Activated CD4-positive, alpha-beta T cell treated with anti-CD3 and anti-CD28 coated beads, Interleukin-2, amount 10 ng/mL, durations not matched to agents 7 days and 5 days (primary cell): Measurements from ENCODE around the gene SORCS3. TPM values are rescaled to one million over a fixed set of nuclear protein-coding genes. Genes with fewer than 3 reads are reported as not detected.
A peak's percentile ranks its signal among the peaks of the same experiment; 100 is the strongest.

Source experiments
- CTCF ChIA-PET: fragments of 350-600 bp; sonication (Branson Sonifier 250); formaldehyde crosslinking; loops from one replicate; lab custom pipeline; 2021; ENCODE audit warnings: antibody characterized with exemption; lab: Charles Lee
- POLR2A ChIA-PET: fragments of 350-600 bp; sonication (Branson Sonifier 250); formaldehyde crosslinking; loops from one replicate; lab custom pipeline; 2021; ENCODE audit warnings: antibody characterized with exemption; lab: Charles Lee
- DNase-seq: peaks from one replicate; pipeline ENCODE4 v3.0.0-alpha.2; 2020
- H3K27ac Mint-ChIP-seq: one replicate; pipeline ENCODE4 v1.8.0; 2021; ENCODE audit warnings: mild to moderate bottlenecking, moderate library complexity, mixed read lengths
- H3K27me3 Mint-ChIP-seq: one replicate; pipeline ENCODE4 v1.8.0; 2021; ENCODE audit warnings: mixed read lengths
- H3K36me3 Mint-ChIP-seq: one replicate; pipeline ENCODE4 v1.8.0; 2021; ENCODE audit warnings: low read depth, mixed read lengths
- H3K4me1 Mint-ChIP-seq: one replicate; pipeline ENCODE4 v1.8.0; 2021; ENCODE audit warnings: mixed read lengths
- H3K4me3 Mint-ChIP-seq: one replicate; pipeline ENCODE4 v1.8.0; 2021; ENCODE audit warnings: mild to moderate bottlenecking, moderate library complexity, mixed read lengths
- H3K9me3 Mint-ChIP-seq: one replicate; pipeline ENCODE4 v1.8.0; 2021; ENCODE audit warnings: mixed read lengths
- total RNA-seq, 2 experiments: library from RNA; stranded (reverse); gene quantifications; one replicate each; pipeline ENCODE4 v1.2.3, GENCODE V29; 2021

Gene SORCS3
- total RNA-seq, 2 experiments from 2014 or later = 0.17 TPM; not detected in 1

GRCh38 chr10:104631946-104632345 lies 9.1 kb upstream of the SORCS3 start:
- Mint-ChIP-seq H3K4me3 (no peak overlapping the region), H3K4me1 (no peaks in the 10 kb centered on the region), H3K27me3 (peaks cover 29% of the 10 kb centered on the region), H3K36me3 (no peaks in the 10 kb centered on the region), H3K27ac (no peak overlapping the region), H3K9me3 (no peaks in the 10 kb centered on the region)
- POLR2A ChIA-PET = no interaction called here
- CTCF ChIA-PET = no interaction called here
- no peak for DNase-seq

- POLR2A ChIA-PET = no interaction called here
- no peak overlapping the region for H3K27ac Mint-ChIP-seq
- peaks cover 2% of the 10 kb centered on the region for H3K4me1 Mint-ChIP-seq
- CTCF ChIA-PET = no interaction called here
- H3K4me3 Mint-ChIP-seq = no peak overlapping the region
- no peaks in the 10 kb centered on the region for H3K9me3 Mint-ChIP-seq
- DNase-seq = no peak
- H3K27me3 Mint-ChIP-seq = peaks cover 65% of the 10 kb centered on the region
- no peaks in the 10 kb centered on the region for H3K36me3 Mint-ChIP-seq
Measured at GRCh38 chr10:104638861-104639589, 2.1 kb upstream of the SORCS3 start.

- H3K27ac Mint-ChIP-seq = no peak overlapping the region
- CTCF ChIA-PET = no interaction called here
- POLR2A ChIA-PET = no interaction called here
Measured at GRCh38 chr10:104639590-104640338, 1.3 kb upstream of the SORCS3 start.

GRCh38 chr10:104640339-104641186 lies 527 bp upstream of the SORCS3 start:
- DNase-seq = no peak
- Mint-ChIP-seq H3K9me3 (no peaks in the 10 kb centered on the region), H3K27me3 (peaks cover 74% of the 10 kb centered on the region), H3K4me1 (peaks cover 2% of the 10 kb centered on the region), H3K36me3 (no peaks in the 10 kb centered on the region), H3K27ac (no peak overlapping the region), H3K4me3 (no peak overlapping the region)
- ChIA-PET CTCF (no interaction called here), POLR2A (no interaction called here)

More at GRCh38 chr10:104639590-104640338, 1.3 kb upstream of the SORCS3 start:
- no peak overlapping the region for H3K4me3 Mint-ChIP-seq
- no peaks in the 10 kb centered on the region for H3K9me3 Mint-ChIP-seq
- peaks cover 2% of the 10 kb centered on the region for H3K4me1 Mint-ChIP-seq
- H3K27me3 Mint-ChIP-seq = peaks cover 70% of the 10 kb centered on the region
- H3K36me3 Mint-ChIP-seq = no peaks in the 10 kb centered on the region
- DNase-seq = no peak

GRCh38 chr10:104641937-104642657 lies 1.0 kb downstream of the SORCS3 start:
- CTCF ChIA-PET = no interaction called here
- no peak overlapping the region for H3K27ac Mint-ChIP-seq
- no peaks in the 10 kb centered on the region for H3K36me3 Mint-ChIP-seq
- H3K4me3 Mint-ChIP-seq = no peak overlapping the region
- H3K4me1 Mint-ChIP-seq = peaks cover 2% of the 10 kb centered on the region
- DNase-seq = no peak
- peaks cover 74% of the 10 kb centered on the region for H3K27me3 Mint-ChIP-seq
- no peaks in the 10 kb centered on the region for H3K9me3 Mint-ChIP-seq
- POLR2A ChIA-PET = no interaction called here

- ChIA-PET CTCF (no interaction called here), POLR2A (no interaction called here)
- Mint-ChIP-seq H3K4me3 (no peak overlapping the region), H3K27ac (no peak overlapping the region), H3K36me3 (no peaks in the 10 kb centered on the region), H3K4me1 (peaks cover 2% of the 10 kb centered on the region), H3K9me3 (no peaks in the 10 kb centered on the region), H3K27me3 (peaks cover 73% of the 10 kb centered on the region)
- DNase-seq = peak; percentile 13
Measured at GRCh38 chr10:104642658-104643302, 1.7 kb downstream of the SORCS3 start.

- ChIA-PET CTCF (no interaction called here), POLR2A (no interaction called here)
- Mint-ChIP-seq H3K4me1 (peaks cover 2% of the 10 kb centered on the region), H3K9me3 (no peaks in the 10 kb centered on the region), H3K4me3 (no peak overlapping the region), H3K27me3 (peaks cover 74% of the 10 kb centered on the region), H3K36me3 (no peaks in the 10 kb centered on the region), H3K27ac (no peak overlapping the region)
- no peak for DNase-seq
Measured at GRCh38 chr10:104643303-104643663, 2.2 kb downstream of the SORCS3 start.

- no peaks in the 10 kb centered on the region for H3K9me3 Mint-ChIP-seq
- POLR2A ChIA-PET = no interaction called here
- H3K4me3 Mint-ChIP-seq = no peak overlapping the region
- H3K27ac Mint-ChIP-seq = no peak overlapping the region
- peaks cover 64% of the 10 kb centered on the region for H3K27me3 Mint-ChIP-seq
- H3K4me1 Mint-ChIP-seq = no peaks in the 10 kb centered on the region
- DNase-seq = no peak
- CTCF ChIA-PET = no interaction called here
- no peaks in the 10 kb centered on the region for H3K36me3 Mint-ChIP-seq
Measured at GRCh38 chr10:104646146-104646545, 5.1 kb downstream of the SORCS3 start.

- Mint-ChIP-seq H3K9me3 (no peaks in the 10 kb centered on the region), H3K4me3 (no peak overlapping the region), H3K36me3 (no peaks in the 10 kb centered on the region), H3K27ac (no peak overlapping the region), H3K27me3 (peaks cover 51% of the 10 kb centered on the region), H3K4me1 (no peaks in the 10 kb centered on the region)
- ChIA-PET CTCF (no interaction called here), POLR2A (no interaction called here)
- no peak for DNase-seq
Measured at GRCh38 chr10:104648421-104648820, 7.3 kb downstream of the SORCS3 start.

GRCh38 chr10:104650072-104650471 lies 9.0 kb downstream of the SORCS3 start:
- CTCF ChIA-PET = no interaction called here
- Mint-ChIP-seq H3K36me3 (no peaks in the 10 kb centered on the region), H3K4me3 (no peak overlapping the region)

GRCh38 chr10:104650635-104651331 lies 9.7 kb downstream of the SORCS3 start:
- CTCF ChIA-PET = no interaction called here
- no peaks in the 10 kb centered on the region for H3K9me3 Mint-ChIP-seq
- no peak overlapping the region for H3K27ac Mint-ChIP-seq
- peaks cover 36% of the 10 kb centered on the region for H3K27me3 Mint-ChIP-seq
- H3K4me1 Mint-ChIP-seq = no peaks in the 10 kb centered on the region
- no peak for DNase-seq
- H3K36me3 Mint-ChIP-seq = no peaks in the 10 kb centered on the region
- no peak overlapping the region for H3K4me3 Mint-ChIP-seq
- POLR2A ChIA-PET = no interaction called here

More at GRCh38 chr10:104650072-104650471, 9.0 kb downstream of the SORCS3 start:
- Mint-ChIP-seq H3K27me3 (peaks cover 42% of the 10 kb centered on the region), H3K9me3 (no peaks in the 10 kb centered on the region), H3K27ac (no peak overlapping the region), H3K4me1 (no peaks in the 10 kb centered on the region)
- no peak for DNase-seq
- POLR2A ChIA-PET = no interaction called here

GRCh38 chr10:104657036-104657435 lies 15.9 kb downstream of the SORCS3 start:
- no peak overlapping the region for H3K4me3 Mint-ChIP-seq
- ChIA-PET POLR2A (no interaction called here), CTCF (interaction anchor here (2.1 kb wide), 1 partner anchor 17 kb away, joined by 6 read pairs; no protein-coding TSS in a partner anchor)
- H3K36me3 Mint-ChIP-seq = no peaks in the 10 kb centered on the region
- H3K27me3 Mint-ChIP-seq = peaks cover 12% of the 10 kb centered on the region
- no peaks in the 10 kb centered on the region for H3K9me3 Mint-ChIP-seq
- DNase-seq = no peak
- no peak overlapping the region for H3K27ac Mint-ChIP-seq
- no peaks in the 10 kb centered on the region for H3K4me1 Mint-ChIP-seq
